Measurements from ENCODE around the gene ITGB1.
A peak's percentile ranks its signal among the peaks of the same experiment; 100 is the strongest.

ITGB1 gene

DNA sequence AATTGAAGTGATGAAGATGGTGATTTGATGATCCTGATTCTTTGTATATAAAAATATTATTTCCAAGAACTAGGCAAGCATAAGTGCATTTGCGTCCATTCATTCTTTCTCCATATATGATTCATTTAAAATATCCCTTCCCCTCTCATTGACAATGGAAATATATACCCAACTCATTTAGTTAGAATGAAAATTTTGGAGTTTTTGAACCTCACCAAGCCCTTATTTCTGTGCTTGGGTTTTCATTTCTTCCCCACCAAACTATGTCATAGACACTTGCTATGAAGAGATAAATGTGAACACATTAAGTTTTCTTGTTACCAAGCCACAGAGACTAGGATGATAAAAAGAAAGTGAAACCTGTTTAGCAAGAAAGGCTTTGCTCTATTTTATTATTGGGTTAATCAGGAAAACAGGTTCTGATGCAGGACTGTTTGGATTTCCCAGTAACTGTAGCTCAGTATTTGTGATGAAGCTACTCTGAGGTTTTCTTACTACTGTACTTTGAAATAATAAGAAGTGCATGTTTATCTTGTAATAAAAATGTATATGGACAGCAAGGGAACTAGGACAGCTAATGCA is 68.3 kb downstream of the ITGB1 start:
- no peak overlapping the region for H3K27ac ChIP-seq
- TF ChIP-seq, protein P1, sequence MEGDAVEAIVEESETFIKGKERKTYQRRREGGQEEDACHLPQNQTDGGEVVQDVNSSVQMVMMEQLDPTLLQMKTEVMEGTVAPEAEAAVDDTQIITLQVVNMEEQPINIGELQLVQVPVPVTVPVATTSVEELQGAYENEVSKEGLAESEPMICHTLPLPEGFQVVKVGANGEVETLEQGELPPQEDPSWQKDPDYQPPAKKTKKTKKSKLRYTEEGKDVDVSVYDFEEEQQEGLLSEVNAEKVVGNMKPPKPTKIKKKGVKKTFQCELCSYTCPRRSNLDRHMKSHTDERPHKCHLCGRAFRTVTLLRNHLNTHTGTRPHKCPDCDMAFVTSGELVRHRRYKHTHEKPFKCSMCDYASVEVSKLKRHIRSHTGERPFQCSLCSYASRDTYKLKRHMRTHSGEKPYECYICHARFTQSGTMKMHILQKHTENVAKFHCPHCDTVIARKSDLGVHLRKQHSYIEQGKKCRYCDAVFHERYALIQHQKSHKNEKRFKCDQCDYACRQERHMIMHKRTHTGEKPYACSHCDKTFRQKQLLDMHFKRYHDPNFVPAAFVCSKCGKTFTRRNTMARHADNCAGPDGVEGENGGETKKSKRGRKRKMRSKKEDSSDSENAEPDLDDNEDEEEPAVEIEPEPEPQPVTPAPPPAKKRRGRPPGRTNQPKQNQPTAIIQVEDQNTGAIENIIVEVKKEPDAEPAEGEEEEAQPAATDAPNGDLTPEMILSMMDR (conservative IDR thresholded peaks at IDR 0.05; ENCODE audit: low read depth, low read length): no peak
- H3K4me2 ChIP-seq: peak overlapping the region; percentile 29
- H3K79me2 ChIP-seq (ENCODE audit: insufficient read depth, low read depth): no peaks in the 10 kb centered on the region
- no peaks in the 10 kb centered on the region for H3K36me3 ChIP-seq (ENCODE audit: insufficient read depth)
- H4K20me1 ChIP-seq (ENCODE audit: insufficient read depth): no peaks in the 10 kb centered on the region
- no peaks in the 10 kb centered on the region for H3K27me3 ChIP-seq (ENCODE audit: insufficient read depth, low read depth)
- H3K4me3 ChIP-seq (IDR thresholded peaks at IDR 0.05; ENCODE audit: insufficient read depth, low read depth, low read length): no peak overlapping the region
- no peak overlapping the region for H2AFZ ChIP-seq (ENCODE audit: low read depth)
- H3K9ac ChIP-seq: no peak overlapping the region
- H3K4me1 ChIP-seq (ENCODE audit: low read depth, poor library complexity, severe bottlenecking): peaks cover 9% of the 10 kb centered on the region

DNA sequence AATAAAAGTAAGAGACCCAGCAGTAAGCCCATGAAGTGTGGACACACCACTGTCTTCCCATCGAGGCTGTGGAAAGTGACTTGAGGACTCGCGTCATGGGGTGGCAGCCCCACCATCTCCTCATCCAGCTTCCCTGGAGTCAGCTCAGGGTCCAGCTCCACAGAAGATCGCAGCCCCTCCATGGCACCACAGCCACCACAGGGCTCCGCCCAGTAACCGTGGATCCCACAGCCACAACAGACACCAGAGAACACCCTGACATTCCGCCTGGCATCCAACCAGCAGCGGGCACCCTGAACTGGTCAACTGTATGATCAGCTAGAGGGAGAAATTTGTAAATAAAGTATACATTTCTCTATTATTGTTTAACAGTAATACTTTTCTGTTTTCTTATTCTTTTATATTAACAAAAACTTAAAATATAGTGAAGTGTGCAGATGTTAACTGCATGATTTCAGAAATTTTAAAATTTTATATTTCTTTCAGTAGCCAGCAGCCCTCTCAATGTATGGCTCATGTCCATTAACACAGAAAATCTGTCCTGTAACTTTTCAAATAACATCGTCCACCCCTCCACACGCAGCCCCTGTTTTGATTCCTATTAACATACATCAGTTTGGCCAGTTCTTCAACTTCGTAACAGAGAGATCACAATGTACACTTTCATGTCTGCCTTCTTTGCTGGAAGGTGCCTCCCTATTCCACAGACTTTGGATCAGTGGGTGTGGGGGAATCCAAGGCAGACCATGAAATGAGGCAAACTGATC is 69.7 kb downstream of the ITGB1 start:
- Histone ChIP-seq H3K4me1 (ENCODE audit: low read depth, poor library complexity, severe bottlenecking) (peaks cover 9% of the 10 kb centered on the region), H3K36me3 (ENCODE audit: insufficient read depth) (no peaks in the 10 kb centered on the region), H3K9ac (no peak overlapping the region), H3K27ac (no peak overlapping the region), H3K4me2 (no peak overlapping the region), H3K27me3 (ENCODE audit: insufficient read depth, low read depth) (no peaks in the 10 kb centered on the region), H4K20me1 (ENCODE audit: insufficient read depth) (no peaks in the 10 kb centered on the region), H3K79me2 (ENCODE audit: insufficient read depth, low read depth) (no peaks in the 10 kb centered on the region), H2AFZ (ENCODE audit: low read depth) (no peak overlapping the region), H3K4me3 (IDR thresholded peaks at IDR 0.05; ENCODE audit: insufficient read depth, low read depth, low read length) (no peak overlapping the region)
- TF ChIP-seq, protein P1 (conservative IDR thresholded peaks at IDR 0.05; ENCODE audit: low read depth, low read length): no peak

DNA sequence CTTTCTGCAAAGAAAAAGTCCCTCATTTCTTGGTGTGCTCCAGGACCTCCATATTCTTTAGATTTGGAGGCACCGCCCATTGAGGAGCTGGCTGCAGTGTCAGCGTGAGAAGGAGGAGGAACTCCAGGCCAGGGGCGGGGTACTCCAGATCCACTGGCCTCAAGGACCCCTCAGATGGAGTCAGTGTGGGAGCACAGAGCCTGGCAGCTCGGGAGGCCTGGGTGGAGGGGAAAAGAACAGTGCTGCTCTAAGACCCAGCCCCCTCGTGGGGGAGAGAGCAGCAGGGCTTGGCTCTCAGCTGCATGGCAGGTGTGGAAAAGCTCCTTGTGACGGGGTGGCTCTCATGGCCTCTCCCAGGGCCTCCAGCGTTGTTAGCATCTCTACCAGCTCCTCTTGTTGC is 70.5 kb downstream of the ITGB1 start:
- Histone ChIP-seq H3K36me3 (ENCODE audit: insufficient read depth) (no peaks in the 10 kb centered on the region), H3K4me1 (ENCODE audit: low read depth, poor library complexity, severe bottlenecking) (peaks cover 9% of the 10 kb centered on the region), H4K20me1 (ENCODE audit: insufficient read depth) (no peaks in the 10 kb centered on the region), H3K9ac (no peak overlapping the region), H3K4me2 (no peak overlapping the region), H3K27me3 (ENCODE audit: insufficient read depth, low read depth) (no peaks in the 10 kb centered on the region), H3K79me2 (ENCODE audit: insufficient read depth, low read depth) (no peaks in the 10 kb centered on the region), H3K27ac (no peak overlapping the region), H2AFZ (ENCODE audit: low read depth) (no peak overlapping the region), H3K4me3 (IDR thresholded peaks at IDR 0.05; ENCODE audit: insufficient read depth, low read depth, low read length) (no peak overlapping the region)
- TF ChIP-seq, protein P1 (conservative IDR thresholded peaks at IDR 0.05; ENCODE audit: low read depth, low read length): no peak

DNA sequence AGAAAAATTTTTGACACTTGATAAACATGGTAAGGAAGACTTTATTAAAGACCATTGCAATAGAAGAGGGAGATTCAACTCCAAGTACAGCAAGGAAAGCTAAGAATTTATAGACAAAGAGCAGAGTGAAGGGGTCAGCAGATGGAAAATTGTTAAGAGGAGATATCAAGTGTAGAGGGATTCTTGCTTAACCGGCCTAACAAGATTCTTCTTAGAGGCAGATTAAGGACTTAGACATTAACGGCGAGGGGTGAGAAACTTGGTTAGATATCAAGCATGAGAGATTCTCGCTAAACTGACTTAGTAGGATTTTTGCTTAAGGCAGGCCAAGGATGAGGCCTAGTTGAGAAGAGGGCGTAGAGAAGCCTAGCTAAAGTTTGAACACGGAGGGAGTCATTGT is 76.0 kb downstream of the ITGB1 start:
- no peak overlapping the region for H3K9ac ChIP-seq
- TF ChIP-seq, protein P1 (conservative IDR thresholded peaks at IDR 0.05; ENCODE audit: low read depth, low read length): no peak
- no peaks in the 10 kb centered on the region for H3K4me1 ChIP-seq (ENCODE audit: low read depth, poor library complexity, severe bottlenecking)
- H4K20me1 ChIP-seq (ENCODE audit: insufficient read depth): no peaks in the 10 kb centered on the region
- no peak overlapping the region for H3K4me3 ChIP-seq (IDR thresholded peaks at IDR 0.05; ENCODE audit: insufficient read depth, low read depth, low read length)
- no peak overlapping the region for H2AFZ ChIP-seq (ENCODE audit: low read depth)
- H3K4me2 ChIP-seq: no peak overlapping the region
- H3K36me3 ChIP-seq (ENCODE audit: insufficient read depth): no peaks in the 10 kb centered on the region
- H3K79me2 ChIP-seq (ENCODE audit: insufficient read depth, low read depth): no peaks in the 10 kb centered on the region
- H3K27me3 ChIP-seq (ENCODE audit: insufficient read depth, low read depth): no peaks in the 10 kb centered on the region
- no peak overlapping the region for H3K27ac ChIP-seq
